Left renal cortex interstitium (tissue), 4 donors: ENCODE data around the gene UBE2L6. TPM values are rescaled to one million over a fixed set of nuclear protein-coding genes. Genes with fewer than 3 reads are reported as not detected.

Experiments
- DNase-seq, 4 donors: peaks; one replicate each; pipeline ENCODE4 v3.0.0-alpha.2; 2013; ENCODE audit warnings: low read depth in 4 of 4, low spot score in 2 of 4, missing footprints in 1 of 4
- polyA plus RNA-seq, 4 donors: library from polyadenylated mRNA; unstranded; fragments of 120-200 nt; gene quantifications; one replicate each; pipeline ENCODE4 v1.2.1, GENCODE V29; 2013; ENCODE audit not compliant: insufficient read length in 4 of 4

The UBE2L6 gene
- polyA plus RNA-seq: 10 to 100 TPM; 32.3 to 47.6 (median 44.0) TPM

DNA sequence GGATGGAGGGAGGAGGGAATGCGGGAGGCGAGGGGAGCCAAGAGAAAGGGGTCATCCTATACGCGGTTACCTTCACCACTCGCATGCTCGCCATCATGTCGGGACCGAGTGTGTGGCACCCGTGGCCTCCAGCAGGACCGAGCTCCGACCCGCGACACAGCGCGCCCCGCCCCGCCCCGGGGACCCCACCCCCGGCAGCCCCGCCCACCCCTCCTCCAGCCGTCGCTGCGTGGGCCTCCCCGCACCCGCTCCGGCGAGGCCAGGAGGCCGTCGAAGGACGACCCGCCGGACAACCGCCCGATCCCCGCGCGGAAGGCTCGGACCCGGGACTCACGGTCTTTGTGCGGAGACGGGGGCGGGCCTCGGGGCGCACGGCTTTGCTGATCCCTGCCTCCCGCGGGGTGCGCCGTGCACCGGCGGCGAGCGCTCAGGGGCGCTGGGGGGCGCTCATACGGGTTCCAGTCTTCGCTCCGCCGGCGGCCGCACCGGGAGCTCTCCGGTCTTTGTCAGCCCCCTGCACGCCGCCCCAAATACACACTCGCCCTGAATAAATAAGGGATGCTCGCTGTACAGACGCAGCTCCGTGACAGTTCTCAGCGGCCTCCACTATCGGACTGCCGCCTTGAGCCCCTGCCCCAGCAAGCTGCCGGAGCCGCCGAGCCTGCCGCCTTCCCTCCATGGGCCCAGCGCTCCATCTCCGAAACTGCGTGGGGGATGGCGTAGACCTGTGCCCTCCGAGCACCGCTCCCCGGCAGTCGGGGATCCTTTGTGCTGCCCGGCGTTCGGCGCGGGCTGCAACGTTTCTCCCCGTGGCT is at the start of gene UBE2L6:
UBE2L6 (minus strand) TSS at position 158 of the 815 bp plus-strand sequence; CDS start at position 97, 61 bp downstream.
- peak in 3 of 4 donors; percentile 39 to 48 (median 39) for DNase-seq

DNA sequence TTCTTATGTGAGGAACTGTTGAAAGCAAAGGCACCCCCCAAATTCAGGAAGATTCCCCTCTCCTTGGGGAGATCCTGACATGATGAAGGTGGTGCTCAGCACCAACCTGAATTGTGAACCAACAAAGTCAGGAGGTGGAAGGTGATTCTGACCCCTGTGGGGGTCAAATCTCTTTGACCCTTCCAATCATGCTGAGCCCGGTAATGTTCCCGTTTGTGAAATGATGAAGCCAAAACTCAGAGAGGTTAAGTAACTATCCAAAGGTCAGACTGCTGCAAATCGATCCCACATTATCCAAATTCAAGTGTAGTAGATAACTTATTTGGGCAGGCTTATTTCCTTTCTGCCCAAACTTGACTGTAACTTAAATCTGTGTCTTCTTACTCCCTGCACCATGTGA is 49.1 kb upstream of the UBE2L6 start:
- DNase-seq: no peak

DNA sequence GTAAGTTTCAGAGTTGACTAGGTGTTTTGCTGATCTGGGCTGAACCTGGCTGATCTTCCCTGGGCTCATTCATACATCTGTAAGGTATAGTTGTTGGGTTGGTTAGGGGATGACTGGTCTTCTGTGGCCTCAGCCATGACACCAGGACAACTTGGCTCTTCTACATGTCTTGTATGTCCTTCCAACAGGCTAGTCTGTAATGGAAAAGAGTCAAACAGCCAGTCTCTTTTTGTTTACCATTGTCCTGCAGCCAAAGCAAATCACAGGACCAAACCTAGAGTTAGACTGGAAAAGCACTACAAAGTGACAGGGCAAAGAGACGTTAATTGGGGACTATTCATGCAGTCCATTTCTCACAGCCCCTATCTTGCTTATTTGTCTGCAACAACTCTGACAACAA is 47.8 kb upstream of the UBE2L6 start:
- DNase-seq: no peak

DNA sequence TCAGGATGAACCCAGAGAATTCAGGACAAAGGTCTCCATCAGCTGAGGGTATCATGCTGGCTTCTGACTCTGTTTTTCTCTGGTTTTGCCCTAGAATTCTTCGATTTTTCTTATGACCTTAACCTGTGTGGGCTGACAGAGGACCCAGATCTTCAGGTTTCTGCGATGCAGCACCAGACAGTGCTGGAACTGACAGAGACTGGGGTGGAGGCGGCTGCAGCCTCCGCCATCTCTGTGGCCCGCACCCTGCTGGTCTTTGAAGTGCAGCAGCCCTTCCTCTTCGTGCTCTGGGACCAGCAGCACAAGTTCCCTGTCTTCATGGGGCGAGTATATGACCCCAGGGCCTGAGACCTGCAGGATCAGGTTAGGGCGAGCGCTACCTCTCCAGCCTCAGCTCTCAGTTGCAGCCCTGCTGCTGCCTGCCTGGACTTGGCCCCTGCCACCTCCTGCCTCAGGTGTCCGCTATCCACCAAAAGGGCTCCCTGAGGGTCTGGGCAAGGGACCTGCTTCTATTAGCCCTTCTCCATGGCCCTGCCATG is 46.8 kb upstream of the UBE2L6 start:
- no peak for DNase-seq

DNA sequence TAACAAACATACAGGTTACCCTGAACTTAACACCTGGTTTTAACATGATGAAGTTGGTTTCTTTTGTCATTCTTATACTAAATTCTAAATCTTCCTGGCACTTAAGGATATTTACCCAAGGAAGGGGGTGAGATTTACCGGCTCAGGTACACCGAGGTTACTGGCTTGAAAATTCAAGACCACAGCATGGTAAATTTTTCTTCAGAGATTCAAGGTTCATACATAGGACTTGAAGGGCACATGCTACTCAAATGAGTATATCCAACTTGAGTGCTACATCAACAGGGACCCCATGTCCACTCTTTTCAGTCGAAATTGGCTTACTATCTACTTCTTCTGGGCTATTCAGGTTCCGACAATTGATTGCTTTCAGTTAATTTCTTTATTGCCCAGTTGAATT is 42.7 kb upstream of the UBE2L6 start:
- no peak for DNase-seq

DNA sequence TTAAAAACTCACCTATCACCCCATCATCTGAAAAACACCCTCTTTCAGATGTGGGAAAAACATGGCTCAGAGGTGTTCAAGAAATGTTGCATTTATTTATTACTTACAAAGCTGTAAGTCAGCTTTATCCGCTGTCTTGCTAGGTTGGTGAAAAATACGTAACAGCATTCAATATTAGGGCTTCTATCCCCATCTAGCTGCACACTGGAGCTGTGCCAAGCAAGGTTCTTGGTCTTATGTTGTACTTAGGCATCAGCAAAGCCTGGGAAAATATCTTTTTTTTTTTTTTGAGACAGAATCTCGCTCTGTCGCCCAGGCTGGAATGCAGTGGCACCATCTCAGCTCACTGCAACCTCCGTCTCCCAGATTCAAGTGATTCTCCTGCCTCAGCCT is 37.6 kb upstream of the UBE2L6 start:
- DNase-seq: no peak

DNA sequence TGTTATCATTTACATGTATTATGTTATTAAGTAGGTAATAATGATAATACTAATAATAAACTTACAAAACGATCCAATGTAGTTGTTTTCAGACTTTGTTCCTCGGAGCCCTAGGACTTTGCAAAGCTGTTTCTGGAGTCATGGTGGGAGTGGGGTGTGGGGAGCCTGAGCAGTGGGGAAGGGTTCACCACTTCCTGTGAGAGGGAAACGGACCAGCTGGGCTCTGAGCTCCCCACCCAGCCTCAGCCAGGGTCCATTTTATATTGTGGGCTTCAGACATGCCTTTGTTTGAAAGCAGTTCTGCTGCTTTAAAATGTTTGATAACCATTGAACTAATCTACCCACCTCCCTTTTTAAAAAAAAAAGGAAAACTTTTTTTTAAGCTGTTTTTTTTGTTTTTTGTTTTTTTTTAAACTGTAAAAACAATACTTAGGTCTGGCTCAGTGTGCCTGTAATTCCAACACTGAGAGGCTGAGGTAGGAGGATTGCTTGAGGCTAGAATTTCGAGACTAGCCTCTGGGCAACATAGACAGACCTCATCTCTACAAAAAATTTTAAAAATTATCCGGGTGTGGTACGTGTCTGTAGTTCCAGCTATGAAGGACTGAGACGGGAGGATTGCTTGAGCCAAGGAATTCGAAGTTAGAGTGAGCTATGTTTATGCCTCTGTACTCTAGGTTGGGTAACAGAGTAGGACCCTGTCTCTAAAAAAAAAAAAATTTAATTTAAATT is 37.0 kb upstream of the UBE2L6 start:
- DNase-seq: no peak

DNA sequence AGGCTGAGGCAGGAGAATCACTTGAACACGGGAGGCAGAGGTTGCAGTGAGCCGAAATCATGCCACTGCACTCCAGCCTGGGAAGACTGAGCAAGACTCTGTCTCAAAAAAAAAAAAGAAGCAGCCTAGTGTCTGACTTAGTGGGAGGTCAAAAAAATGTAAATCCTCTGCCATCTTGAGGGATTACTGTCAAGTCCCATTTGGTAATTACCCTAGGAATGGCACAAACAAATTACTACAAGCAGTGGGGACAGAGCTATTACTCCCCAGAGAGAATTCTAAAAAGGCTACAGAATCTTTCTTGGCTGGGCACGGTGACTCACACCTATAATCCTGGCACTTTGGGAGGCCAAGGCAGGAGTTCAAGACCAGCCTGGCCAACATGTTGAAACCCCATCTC is 33.8 kb upstream of the UBE2L6 start:
- DNase-seq: no peak

DNA sequence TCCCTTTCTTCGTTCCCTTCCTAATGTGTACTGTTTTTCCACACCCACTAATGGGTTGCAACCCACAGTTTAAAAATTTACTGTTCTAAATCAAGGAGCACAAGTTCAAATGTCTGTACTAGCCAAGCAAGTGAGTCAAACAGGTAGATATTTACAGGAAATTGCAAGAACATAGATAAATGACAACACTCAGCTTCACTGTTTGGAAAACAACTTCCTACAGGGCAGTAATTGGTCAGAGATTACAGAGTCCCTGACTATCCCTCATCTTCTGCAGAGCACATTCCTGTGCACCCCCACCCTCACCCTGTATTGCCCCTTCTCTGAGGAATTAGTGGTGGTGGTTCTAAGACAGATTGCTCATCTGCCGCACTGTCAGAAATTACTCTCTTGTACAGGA is 31.9 kb upstream of the UBE2L6 start:
- no peak for DNase-seq

DNA sequence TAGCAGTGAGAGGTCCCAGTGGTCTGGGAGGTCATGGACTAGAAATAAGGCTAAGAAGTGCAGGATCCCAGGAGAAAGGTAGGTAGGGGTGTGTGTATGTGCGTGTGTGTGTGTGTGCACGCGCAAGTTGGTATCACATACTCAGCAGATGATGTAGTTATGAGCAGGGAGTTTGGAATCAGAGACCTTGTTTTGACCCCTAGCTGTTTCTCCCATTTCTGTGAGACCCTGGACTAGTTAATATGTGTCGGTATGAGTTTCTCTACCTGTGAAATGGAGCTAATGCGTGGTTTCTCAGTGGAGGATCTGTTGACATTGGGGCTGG is 31.3 kb upstream of the UBE2L6 start:
- no peak for DNase-seq

DNA sequence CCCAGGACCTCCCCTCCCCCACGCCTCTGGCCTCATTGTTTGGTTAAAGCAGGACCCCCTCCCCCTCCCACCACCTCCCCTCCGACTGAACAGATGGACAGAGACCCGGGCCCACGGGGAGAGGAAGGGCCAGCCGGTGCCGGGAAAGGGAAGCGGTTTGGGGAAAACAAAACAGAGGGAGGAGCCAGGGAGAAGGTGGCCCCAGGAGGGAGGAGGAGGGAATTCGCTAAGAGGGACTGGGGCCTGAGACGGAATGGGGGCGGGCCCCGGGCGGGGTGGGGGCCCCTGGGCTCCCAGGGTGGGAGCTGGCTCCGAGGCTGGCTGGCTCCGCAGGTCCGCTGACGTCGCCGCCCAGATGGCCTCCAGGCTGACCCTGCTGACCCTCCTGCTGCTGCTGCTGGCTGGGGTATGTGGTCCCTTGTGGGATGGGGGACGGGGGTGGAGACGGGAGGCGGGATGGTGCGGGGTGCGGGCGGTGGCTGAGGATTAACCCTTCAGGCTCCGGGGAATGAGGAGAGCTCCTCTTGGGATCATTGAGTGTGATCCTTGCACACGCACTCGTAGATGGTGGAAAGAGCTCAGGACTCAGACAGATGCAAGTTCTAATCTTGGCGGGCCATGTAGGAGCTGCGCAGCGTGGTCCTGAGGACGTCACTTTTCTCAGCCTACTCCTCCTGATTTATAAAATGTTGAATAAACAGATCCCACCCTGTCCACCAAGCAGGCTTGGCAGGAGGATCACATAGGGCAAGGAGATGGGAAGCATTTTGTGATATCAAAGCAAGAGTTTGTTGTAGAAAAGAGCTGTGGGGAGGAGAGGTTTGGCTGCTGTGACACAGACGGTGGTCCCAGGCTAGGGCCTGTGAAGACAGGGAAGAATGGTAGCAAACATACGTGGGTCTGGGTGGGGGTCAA is 30.7 kb upstream of the UBE2L6 start:
- DNase-seq: peak; percentile 43 to 73 (median 64)

DNA sequence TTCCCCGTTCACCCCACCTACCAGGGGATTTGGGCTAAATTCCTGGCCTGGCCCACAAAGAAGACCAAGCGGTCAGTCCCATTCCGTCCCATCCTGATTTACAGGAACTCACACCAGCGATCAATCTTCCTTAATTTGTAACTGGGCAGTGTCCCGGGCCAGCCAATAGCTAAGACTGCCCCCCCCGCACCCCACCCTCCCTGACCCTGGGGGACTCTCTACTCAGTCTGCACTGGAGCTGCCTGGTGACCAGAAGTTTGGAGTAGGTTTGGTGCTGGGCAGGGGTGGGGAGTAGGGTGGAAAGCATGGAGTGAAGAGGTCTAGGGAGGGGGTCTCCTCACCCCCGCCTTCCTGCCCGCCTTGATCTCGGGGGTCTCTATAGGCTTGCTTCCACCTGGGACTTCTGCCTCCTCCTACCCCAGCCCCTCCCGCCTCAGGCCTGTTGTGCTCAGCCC is 30.0 kb upstream of the UBE2L6 start, which contains the start of gene SERPING1:
SERPING1 (plus strand) TSS at position 225 of the 455 bp plus-strand sequence. CDS start 586 bp downstream, outside the sequence.
- DNase-seq: peak in 2 of 4 donors; percentile 32 to 43

DNA sequence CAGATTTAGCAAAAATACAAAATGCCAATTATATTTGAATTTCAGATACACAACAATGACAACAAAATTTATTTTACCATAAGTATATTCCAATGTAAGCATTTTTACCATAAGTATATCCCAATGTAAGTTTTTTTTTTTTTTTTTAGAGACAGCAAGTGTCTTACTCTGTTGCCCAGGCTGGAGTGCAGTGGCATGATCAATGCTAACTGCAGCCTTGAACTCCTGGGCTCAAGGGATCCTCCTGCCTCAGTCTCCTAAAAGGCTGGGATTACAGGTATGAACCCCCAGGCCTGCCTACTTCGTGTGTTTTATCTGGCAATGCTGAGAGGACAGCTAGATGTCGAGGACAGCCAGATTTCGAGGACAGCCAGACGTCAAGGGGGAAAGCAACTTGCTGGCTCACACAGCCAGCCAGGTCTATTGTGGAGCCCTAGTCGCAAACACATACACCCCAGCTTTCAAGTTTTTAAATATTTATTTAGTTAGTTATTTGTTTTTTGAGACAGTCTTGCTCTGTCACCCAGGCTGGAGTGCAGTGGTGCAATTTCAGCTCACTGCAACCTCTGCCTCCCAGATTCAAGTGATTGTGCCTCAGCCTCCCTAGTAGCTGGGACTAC is 28.9 kb upstream of the UBE2L6 start:
- no peak for DNase-seq

DNA sequence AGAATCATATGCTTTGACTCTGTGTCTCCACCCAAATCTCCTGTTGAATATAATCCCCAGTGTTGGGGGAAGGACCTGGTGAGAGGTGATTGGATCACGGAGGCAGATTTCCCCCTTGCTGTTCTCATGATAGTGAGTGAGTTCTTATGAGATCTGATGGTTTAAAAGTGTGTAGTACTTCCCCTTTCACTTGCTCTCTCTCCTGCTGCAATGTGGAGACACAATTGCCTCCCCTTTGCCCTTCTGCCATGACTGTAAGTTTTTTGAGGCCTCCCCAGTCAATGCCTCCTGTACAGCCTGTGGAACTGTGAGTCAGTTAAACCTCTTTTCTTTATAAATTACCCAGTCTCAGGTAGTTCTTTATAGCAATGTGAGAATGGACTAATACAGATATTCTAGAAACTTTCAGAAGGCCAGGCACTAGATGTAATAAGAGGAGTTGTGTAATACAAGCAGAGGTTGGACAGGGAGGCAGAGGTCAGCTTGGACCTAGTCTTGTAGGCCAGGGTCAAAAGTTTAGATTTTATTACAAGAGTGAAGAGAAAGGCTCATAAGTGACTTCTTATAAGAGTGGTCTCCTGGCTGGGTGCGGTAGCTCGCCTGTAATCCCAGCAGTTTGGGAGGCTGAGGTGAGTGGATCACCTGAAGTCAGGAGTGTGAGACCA is 20.7 kb upstream of the UBE2L6 start:
- no peak for DNase-seq

DNA sequence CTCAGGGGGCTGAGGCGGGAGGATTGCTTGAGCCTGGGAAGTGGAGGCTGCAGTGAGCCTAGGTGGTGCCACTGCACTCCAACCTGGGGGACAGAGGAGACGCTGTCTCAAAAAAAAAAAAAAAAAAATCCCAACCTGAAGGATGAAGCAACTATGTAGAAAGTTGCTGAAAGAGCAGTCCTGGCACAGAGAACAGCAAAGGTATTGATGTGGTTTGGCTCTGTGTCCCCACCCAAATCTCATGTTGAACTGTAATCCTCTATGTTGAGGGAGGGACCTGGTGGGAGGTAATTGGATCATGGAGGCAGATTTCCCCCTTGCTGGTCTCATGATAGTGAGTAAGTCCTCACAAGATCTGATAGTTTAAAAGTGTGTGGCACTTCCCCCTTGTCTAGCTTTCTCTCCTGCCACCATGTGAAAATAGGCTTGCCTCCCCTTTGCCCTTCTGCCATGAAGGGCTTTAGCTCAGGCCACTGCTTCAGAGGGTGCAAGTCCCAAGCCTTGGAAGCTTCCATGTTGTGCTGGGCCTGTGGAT is 19.3 kb upstream of the UBE2L6 start:
- no peak for DNase-seq

DNA sequence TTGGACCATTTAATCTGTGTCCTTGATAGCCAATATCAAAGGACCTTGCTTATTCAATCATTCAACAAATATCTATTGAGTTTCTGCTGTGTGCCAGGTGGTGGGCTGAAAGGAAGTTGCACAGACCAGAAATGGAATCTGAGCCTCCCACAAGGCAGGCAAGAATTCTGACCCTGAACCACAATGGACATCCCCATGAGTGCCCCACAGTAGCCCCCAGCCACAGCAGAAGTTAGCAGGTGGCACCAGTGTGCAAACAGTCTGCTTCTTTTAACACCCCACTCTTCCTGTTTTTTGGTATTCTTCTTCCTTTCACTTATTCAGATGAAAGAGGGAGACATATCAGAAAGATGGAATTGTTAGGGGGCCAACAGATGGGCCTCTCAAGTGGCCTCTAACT is 17.8 kb upstream of the UBE2L6 start:
- no peak for DNase-seq

DNA sequence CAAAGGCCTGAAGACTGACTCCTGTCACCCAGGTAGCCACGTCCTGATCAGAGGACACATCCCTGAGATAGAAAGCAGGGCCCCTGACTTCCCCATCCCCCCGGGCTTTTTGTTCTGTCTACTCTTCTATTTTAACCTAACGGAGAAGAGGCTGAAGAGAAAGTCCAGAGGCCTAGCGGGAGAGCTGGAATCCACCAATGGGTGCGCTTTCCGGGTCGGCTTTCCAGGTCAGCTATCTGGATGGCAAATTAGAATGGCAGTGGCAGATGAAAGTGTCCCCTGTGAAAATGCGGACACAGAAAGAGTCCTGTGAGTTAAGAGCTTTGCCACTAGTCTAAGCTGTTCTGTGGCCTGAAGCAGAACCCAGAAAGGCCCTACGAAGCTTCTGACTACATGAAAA is 16.9 kb upstream of the UBE2L6 start:
- DNase-seq: no peak

DNA sequence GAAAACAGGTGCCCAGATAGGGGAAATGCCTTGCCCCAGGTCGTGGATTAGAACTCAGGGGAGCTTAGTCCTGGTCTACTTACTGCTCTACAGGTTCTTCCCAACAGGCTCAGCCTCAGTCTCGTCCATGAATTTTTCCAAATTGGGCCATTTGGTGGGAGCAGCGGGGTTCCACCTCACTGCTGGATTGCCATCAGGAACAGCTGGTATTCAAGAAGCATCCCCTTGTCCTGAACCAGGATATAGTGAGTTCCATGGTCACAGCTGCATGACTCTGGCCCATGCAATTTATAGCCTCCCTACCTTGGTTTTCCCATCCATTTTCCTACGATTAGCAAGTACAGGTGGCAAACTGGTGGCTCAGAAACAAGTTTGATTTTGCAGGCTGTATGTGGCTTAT is 6.6 kb upstream of the UBE2L6 start:
- DNase-seq: no peak

DNA sequence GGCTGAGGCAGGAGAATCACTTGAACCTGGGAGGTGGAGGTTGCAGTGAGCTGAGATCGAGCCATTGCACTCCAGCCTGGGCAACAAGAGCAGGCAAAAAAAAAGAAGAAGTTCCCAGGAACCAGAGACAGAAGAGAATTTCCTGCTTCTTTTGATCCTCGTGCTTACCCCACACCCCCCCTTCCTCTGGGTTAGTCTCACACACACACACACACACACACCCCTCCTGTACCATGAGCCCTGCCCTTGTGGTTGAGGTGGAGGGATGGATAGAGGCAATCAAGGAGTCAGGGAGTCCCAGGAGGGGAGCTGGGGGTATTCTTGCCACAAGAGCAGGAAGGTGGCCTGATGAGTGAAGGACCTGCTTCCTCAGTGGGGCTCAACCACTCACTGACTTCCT is 4.1 kb upstream of the UBE2L6 start:
- no peak for DNase-seq
